HepG2 (cell line): Measurements from ENCODE around the gene DAG1. TPM values are rescaled to one million over a fixed set of nuclear protein-coding genes. Genes with fewer than 3 reads are reported as not detected.

Source experiments
- GATAD1 ChIP-seq: IDR thresholded peaks from 2 replicates; pipeline ENCODE4 v1.6.1; 2016; ENCODE audit warnings: missing genetic modification reagents, missing compliant biosample characterization
- HHEX ChIP-seq: IDR thresholded peaks from 2 replicates; pipeline ENCODE4 v1.6.1; 2016; ENCODE audit warnings: control low read depth
- IKZF4 ChIP-seq: sonication (generic); formaldehyde crosslinking; IDR thresholded peaks from 2 replicates; pipeline ENCODE4 v1.5.1; 2020; ENCODE audit warnings: borderline replicate concordance, mild to moderate bottlenecking, low read depth, missing genetic modification reagents; ENCODE audit errors: not compliant biosample characterization
- KDM5B ChIP-seq: sonication (generic); formaldehyde crosslinking; IDR thresholded peaks from 2 replicates; pipeline ENCODE4 v1.4.0; 2020; ENCODE audit warnings: missing genetic modification reagents, mild to moderate bottlenecking, borderline replicate concordance
- SMAD9 ChIP-seq: sonication (generic); formaldehyde crosslinking; IDR thresholded peaks from 2 replicates; pipeline ENCODE4 v1.5.1; 2020; ENCODE audit warnings: mild to moderate bottlenecking, missing genetic modification reagents
- ZBTB40 ChIP-seq, 2 experiments: fragments of 450-650 bp in 1 of 2; sonication (generic) in 1 of 2; formaldehyde crosslinking in 1 of 2; IDR thresholded peaks; 2 replicates each; pipeline versions ENCODE4 v1.6.1 to v1.8.0; 2016 to 2022; ENCODE audit warnings: antibody characterized with exemption in 1 of 2, mild to moderate bottlenecking in 1 of 2, missing genetic modification reagents in 1 of 2
- ZBTB49 ChIP-seq: sonication (generic); formaldehyde crosslinking; IDR thresholded peaks from 2 replicates; pipeline ENCODE4 v1.4.0; 2020; ENCODE audit warnings: missing genetic modification reagents, borderline replicate concordance
- ZNF3 ChIP-seq: IDR thresholded peaks from 2 replicates; pipeline ENCODE4 v1.7.0; 2017; ENCODE audit warnings: inconsistent platforms
- ZNF564 ChIP-seq: sonication (generic); formaldehyde crosslinking; IDR thresholded peaks from 2 replicates; pipeline ENCODE4 v1.8.1; 2023; ENCODE audit warnings: mild to moderate bottlenecking, missing genetic modification reagents
- ZNF629 ChIP-seq: sonication (generic); formaldehyde crosslinking; conservative IDR thresholded peaks from 2 replicates; pipeline ENCODE4 v1.5.0; 2020; ENCODE audit warnings: missing genetic modification reagents
- ZNF670 ChIP-seq: sonication (generic); formaldehyde crosslinking; IDR thresholded peaks from 2 replicates; pipeline ENCODE4 v1.8.0; 2022; ENCODE audit warnings: mild to moderate bottlenecking, missing genetic modification reagents, borderline replicate concordance
- ZNF776 ChIP-seq: sonication (generic); formaldehyde crosslinking; IDR thresholded peaks from 2 replicates; pipeline ENCODE4 v1.4.0; 2020; ENCODE audit warnings: mild to moderate bottlenecking, missing genetic modification reagents
- ZSCAN25 ChIP-seq: sonication (generic); formaldehyde crosslinking; IDR thresholded peaks from 2 replicates; pipeline ENCODE4 v1.8.0; 2022; ENCODE audit warnings: mild to moderate bottlenecking, missing genetic modification reagents
- polyA plus RNA-seq, 8 experiments: library from polyadenylated mRNA; depleted of rRNA in 3 of 8; stranded (reverse) in 7 of 8; unstranded in 1 of 8; fragments of >200 nt; fragmentation: Illumina TruSeq in 4 of 8; extraction: Trizol in 4 of 8; gene quantifications; 2 replicates each; pipeline versions ENCODE4 v1.2.1 to v1.2.3, GENCODE V29; 2011 to 2016; ENCODE audit warnings: low read depth in 4 of 8, missing spikeins in 1 of 8, mixed read lengths in 1 of 8; ENCODE audit not compliant: insufficient read depth in 1 of 8
- total RNA-seq, 5 experiments: library from RNA; depleted of rRNA; stranded (reverse); fragments of >200 nt; fragmentation: Illumina TruSeq; extraction: Trizol; gene quantifications; 2 replicates each; pipeline ENCODE4 v1.2.3, GENCODE V29; 2016; ENCODE audit warnings: low read depth in 1 of 5
- TF ChIP-seq, protein P1 (sequence below): sonication (generic); formaldehyde crosslinking; IDR thresholded peaks from 2 replicates; pipeline ENCODE4 v1.8.0; 2022; ENCODE audit warnings: mild to moderate bottlenecking, missing genetic modification reagents, moderate library complexity
- TF ChIP-seq, protein P2 (sequence below): sonication (generic); formaldehyde crosslinking; conservative IDR thresholded peaks from 2 replicates; pipeline ENCODE4 v1.4.0; 2020; ENCODE audit warnings: missing genetic modification reagents

Gene DAG1
- total and polyA plus RNA-seq, 2 of the 13 experiments (the other 11 are each of a cell fraction or from before 2014, with no cell fraction given), result 47.3 to 50.4 TPM

DNA sequence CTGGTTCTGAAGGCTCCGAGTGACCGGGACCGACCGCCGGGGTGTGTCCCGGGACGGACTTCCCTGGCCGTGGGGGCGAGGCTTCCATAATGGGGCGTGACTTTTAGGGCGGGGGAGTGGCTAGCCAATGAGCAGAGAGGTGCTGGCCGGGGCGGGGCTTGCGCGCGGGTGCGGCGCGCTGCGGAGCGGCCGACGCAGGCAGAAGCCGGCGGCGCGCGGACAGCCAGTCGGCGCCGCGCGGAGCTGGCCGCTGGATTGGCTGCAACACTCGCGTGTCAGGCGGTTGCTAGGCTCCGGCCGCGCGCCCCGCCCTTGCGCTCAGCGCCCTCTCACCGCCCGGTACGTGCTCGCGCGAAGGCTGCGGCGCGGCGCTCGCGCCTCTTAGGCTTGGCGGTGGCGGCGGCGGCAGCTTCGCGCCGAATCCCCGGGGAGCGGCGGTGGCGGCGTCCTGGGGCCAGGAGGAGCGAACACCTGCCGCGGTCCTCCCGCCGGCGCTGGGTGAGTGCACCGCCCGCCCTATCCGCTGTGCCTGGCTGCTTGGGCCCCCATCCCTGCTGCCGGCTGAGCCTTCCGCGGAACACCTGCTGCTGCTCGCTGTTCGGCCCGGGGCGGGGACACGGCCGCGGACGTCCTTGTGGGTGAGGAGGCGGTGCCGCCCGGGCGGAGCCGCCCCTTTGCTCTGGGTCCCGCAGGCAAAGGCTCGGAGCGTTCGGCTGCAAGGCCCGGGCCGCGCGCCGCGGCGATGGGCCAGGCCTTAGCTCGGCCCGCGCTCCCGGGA is at the start of gene DAG1 (continued):
- TF ChIP-seq ZBTB40 (IDR thresholded peaks at IDR 0.05) (no peak), ZBTB40 (CRISPR knock-in tag; IDR thresholded peaks at IDR 0.05) (no peak; the same call in 1 of the 2 replicates), ZBTB49 (CRISPR knock-in tag) (no peak), ZNF670 (CRISPR knock-in tag) (peak; percentile 13; the same call in 1 of the 2 replicates), GATAD1 (no peak), KDM5B (CRISPR knock-in tag) (peak; percentile 91), SMAD9 (CRISPR knock-in tag) (no peak), ZSCAN25 (CRISPR knock-in tag) (no peak), IKZF4 (CRISPR knock-in tag) (peak; percentile 47), ZNF776 (CRISPR knock-in tag) (peak; percentile 91; the same call in 1 of the 2 replicates), HHEX (CRISPR knock-in tag) (no peak), ZNF3 (CRISPR knock-in tag) (no peak), ZNF629 (no peak; the same call in 1 of the 2 replicates), ZNF564 (no peak)
- TF ChIP-seq, protein P1, sequence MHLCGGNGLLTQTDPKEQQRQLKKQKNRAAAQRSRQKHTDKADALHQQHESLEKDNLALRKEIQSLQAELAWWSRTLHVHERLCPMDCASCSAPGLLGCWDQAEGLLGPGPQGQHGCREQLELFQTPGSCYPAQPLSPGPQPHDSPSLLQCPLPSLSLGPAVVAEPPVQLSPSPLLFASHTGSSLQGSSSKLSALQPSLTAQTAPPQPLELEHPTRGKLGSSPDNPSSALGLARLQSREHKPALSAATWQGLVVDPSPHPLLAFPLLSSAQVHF, result no peak
- TF ChIP-seq, protein P2, sequence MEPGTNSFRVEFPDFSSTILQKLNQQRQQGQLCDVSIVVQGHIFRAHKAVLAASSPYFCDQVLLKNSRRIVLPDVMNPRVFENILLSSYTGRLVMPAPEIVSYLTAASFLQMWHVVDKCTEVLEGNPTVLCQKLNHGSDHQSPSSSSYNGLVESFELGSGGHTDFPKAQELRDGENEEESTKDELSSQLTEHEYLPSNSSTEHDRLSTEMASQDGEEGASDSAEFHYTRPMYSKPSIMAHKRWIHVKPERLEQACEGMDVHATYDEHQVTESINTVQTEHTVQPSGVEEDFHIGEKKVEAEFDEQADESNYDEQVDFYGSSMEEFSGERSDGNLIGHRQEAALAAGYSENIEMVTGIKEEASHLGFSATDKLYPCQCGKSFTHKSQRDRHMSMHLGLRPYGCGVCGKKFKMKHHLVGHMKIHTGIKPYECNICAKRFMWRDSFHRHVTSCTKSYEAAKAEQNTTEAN (CRISPR knock-in tag), result peak; percentile 44; the same call in 1 of the 2 replicates
